Fibroblast of mammary gland (primary cell): ENCODE data around the gene CEP63.

ENCODE experiments used
- DNase-seq: peaks from one replicate; pipeline ENCODE4 v3.0.0-alpha.2; 2010; ENCODE audit warnings: low read depth
- H3K4me3 ChIP-seq: 2 replicates; pipeline ENCODE4 v1.5.1; 2011; ENCODE audit warnings: low read depth, mild to moderate bottlenecking, low read length, moderate library complexity; ENCODE audit not compliant: control insufficient read depth
- CTCF ChIP-seq: conservative IDR thresholded peaks from 2 replicates; pipeline ENCODE4 v1.5.1; 2011; ENCODE audit warnings: low read depth, low read length, inconsistent platforms; ENCODE audit not compliant: control insufficient read depth, insufficient read depth

Gene CEP63

GRCh38 chr3:134457376-134458074 lies 28.3 kb upstream of the CEP63 start:
- no peak overlapping the region for H3K4me3 ChIP-seq
- DNase-seq = no peak
- TF ChIP-seq CTCF = no peak

GRCh38 chr3:134458406-134458945 lies 27.4 kb upstream of the CEP63 start:
- no peak for TF ChIP-seq CTCF
- DNase-seq = no peak
- H3K4me3 ChIP-seq = no peak overlapping the region

- TF ChIP-seq CTCF = no peak
- DNase-seq = no peak
Observed at GRCh38 chr3:134459562-134459961, 26.3 kb upstream of the CEP63 start.

GRCh38 chr3:134460965-134461364 lies 24.9 kb upstream of the CEP63 start:
- peak; percentile 98 for DNase-seq
- TF ChIP-seq CTCF = no peak
- H3K4me3 ChIP-seq = no peak overlapping the region

More at GRCh38 chr3:134459562-134459961, 26.3 kb upstream of the CEP63 start:
- no peak overlapping the region for H3K4me3 ChIP-seq

GRCh38 chr3:134462331-134462941 lies 23.4 kb upstream of the CEP63 start:
- DNase-seq = peak; percentile 78
- TF ChIP-seq CTCF = no peak
- H3K4me3 ChIP-seq = no peak overlapping the region

GRCh38 chr3:134463676-134464063 lies 22.2 kb upstream of the CEP63 start:
- H3K4me3 ChIP-seq = no peak overlapping the region
- TF ChIP-seq CTCF = no peak
- DNase-seq = no peak
